Left lung (tissue), 10 donors: ENCODE measurements around the gene HOXA7. TPM values are rescaled to one million over a fixed set of nuclear protein-coding genes. Genes with fewer than 3 reads are reported as not detected.
A peak's percentile ranks its signal among the peaks of the same experiment; 100 is the strongest.

ENCODE experiments used
- ATAC-seq: fragments of 200-7000 bp; cut with Tn5 transposase; one replicate; pipeline ENCODE4 v1.9.1; 2020; ENCODE audit warnings: moderate library complexity
- DNase-seq, 4 donors: peaks; one replicate each; pipeline ENCODE4 v3.0.0-alpha.2; 2013 to 2020
- H3K27ac ChIP-seq, 2 donors: fragments of 200-600 bp; sonication (generic) in 1 of 2; one replicate each; pipeline versions ENCODE4 v1.5.0 to v1.8.0; 2020 to 2021
- H3K27me3 ChIP-seq, 2 donors: fragments of 200-600 bp; sonication (generic) in 1 of 2; one replicate each; pipeline versions ENCODE4 v1.5.0 to v1.8.0; 2020 to 2021
- H3K36me3 ChIP-seq, 2 donors: fragments of 200-600 bp; sonication (generic) in 1 of 2; one replicate each; pipeline versions ENCODE4 v1.5.0 to v1.8.0; 2020 to 2021
- H3K4me1 ChIP-seq, 2 donors: fragments of 200-600 bp; one replicate each; pipeline ENCODE4 v1.8.0; 2021
- H3K4me3 ChIP-seq, 2 donors: fragments of 200-600 bp; sonication (generic) in 1 of 2; one replicate each; pipeline versions ENCODE4 v1.5.0 to v1.8.0; 2020 to 2021; ENCODE audit warnings: mild to moderate bottlenecking in 1 of 2
- H3K9me3 ChIP-seq, 2 donors: fragments of 200-600 bp; sonication (generic) in 1 of 2; one replicate each; pipeline versions ENCODE4 v1.5.0 to v1.8.0; 2020 to 2021
- CTCF ChIP-seq, 2 donors: fragments of 200-600 bp; sonication (generic) in 1 of 2; IDR thresholded peaks; one replicate each; pipeline versions ENCODE4 v1.5.0 to v1.8.0; 2021; ENCODE audit warnings: antibody characterized with exemption in 2 of 2
- intact Hi-C, 2 donors: fragments of 100-400 bp; cut with DNase I; formaldehyde crosslinking; loops; one replicate each; pipeline versions ENCODE4 v1.11.2 to v1.14.2; 2022
- polyA plus RNA-seq, 6 donors: library from polyadenylated mRNA; unstranded; fragments of 120-200 nt; gene quantifications; one replicate each; pipeline ENCODE4 v1.2.1, GENCODE V29; 2013; ENCODE audit not compliant: insufficient read length in 6 of 6
- total RNA-seq, 2 donors: library from RNA; stranded (reverse); fragmentation: NEBNext Ultra II Directional; extraction: Animal tissue kit (Norgen Biotek cat#: 25700); gene quantifications; one replicate each; pipeline ENCODE4 v1.2.1, GENCODE V29; 2021
- donor health status: DM: no; HTN: yes; CAD: no.
- donor health status: DM: no; HTN: no; CAD: no.

Gene HOXA7
- total and polyA plus RNA-seq, 8 donors, result 1.3 to 6.4 (median 4.9) TPM

- ATAC-seq (no peak), DNase-seq (peak in 2 of 4 donors; percentile 33 to 70)
- no peak for TF ChIP-seq CTCF (IDR thresholded peaks at IDR 0.05)
- peaks cover 76 to 100% of the 10 kb centered on the region in 2 donors for H3K27me3 ChIP-seq
- no peaks in the 10 kb centered on the region for H3K9me3 ChIP-seq
- intact Hi-C loops, result loop anchor here in 1 of 2 donors (5.0 to 10.0 kb wide), 2 partner anchors 788 to 1275 kb away; no protein-coding TSS in a partner anchor
- H3K4me1 ChIP-seq, result peaks cover 6 to 55% of the 10 kb centered on the region in 2 donors
- no peaks in the 10 kb centered on the region for H3K36me3 ChIP-seq
- H3K27ac ChIP-seq, result no peak overlapping the region
- peak overlapping the region; percentile 56 for H3K4me3 ChIP-seq
These were observed 3.7 kb upstream of the HOXA7 start for GRCh38 chr7:27160145-27160545.

- Histone ChIP-seq H3K36me3 (no peaks in the 10 kb centered on the region), H3K9me3 (no peaks in the 10 kb centered on the region), H3K4me1 (peaks cover 5 to 49% of the 10 kb centered on the region in 2 donors), H3K27me3 (peaks cover 76 to 100% of the 10 kb centered on the region in 2 donors), H3K27ac (no peak overlapping the region), H3K4me3 (no peak overlapping the region)
- no peak for TF ChIP-seq CTCF (IDR thresholded peaks at IDR 0.05)
- peak in 2 of 4 donors; percentile 23 to 64 for DNase-seq
- intact Hi-C loops, result loop anchor here in 1 of 2 donors (5.0 to 10.0 kb wide), 2 partner anchors 787 to 1275 kb away; no protein-coding TSS in a partner anchor
- ATAC-seq, result no peak
These were observed 3.0 kb upstream of the HOXA7 start for GRCh38 chr7:27159266-27160144.

GRCh38 chr7:27158436-27159265, 2.2 kb upstream of the HOXA7 start:
- H3K27me3 ChIP-seq, result peaks cover 76 to 100% of the 10 kb centered on the region in 2 donors
- H3K4me3 ChIP-seq, result no peak overlapping the region
- no peak overlapping the region for H3K27ac ChIP-seq
- H3K9me3 ChIP-seq, result no peaks in the 10 kb centered on the region
- no peak for ATAC-seq
- DNase-seq, result peak in 2 of 4 donors; percentile 28 to 70
- H3K36me3 ChIP-seq, result no peaks in the 10 kb centered on the region
- peaks cover 5 to 40% of the 10 kb centered on the region in 2 donors for H3K4me1 ChIP-seq
- no peak for TF ChIP-seq CTCF (IDR thresholded peaks at IDR 0.05)
- intact Hi-C loops, result no loop called here

- no peak for ATAC-seq
- DNase-seq, result peak in 2 of 4 donors; percentile 27 to 44
- Histone ChIP-seq H3K4me3 (no peak overlapping the region), H3K9me3 (no peaks in the 10 kb centered on the region), H3K4me1 (peaks cover 5 to 33% of the 10 kb centered on the region in 2 donors), H3K27ac (no peak overlapping the region), H3K36me3 (no peaks in the 10 kb centered on the region), H3K27me3 (peaks cover 79 to 100% of the 10 kb centered on the region in 2 donors)
- intact Hi-C loops, result no loop called here
- no peak for TF ChIP-seq CTCF (IDR thresholded peaks at IDR 0.05)
These were observed 1.4 kb upstream of the HOXA7 start for GRCh38 chr7:27157702-27158431.
